Measurements from ENCODE around the gene CRIP3. TPM values are rescaled to one million over a fixed set of nuclear protein-coding genes. Genes with fewer than 3 reads are reported as not detected.

The CRIP3 gene
- total and polyA plus RNA-seq, 2 of the 13 experiments (the other 11 are each of a cell fraction or from before 2014, with no cell fraction given): 6.3 to 9.3 TPM

GRCh38 chr6:43286980-43287716 lies 21.5 kb downstream of the CRIP3 start (continued):
- TF ChIP-seq DMTF1 (CRISPR knock-in tag; IDR thresholded peaks at IDR 0.05): 0 out of 2 replicates have a peak, but pooled peaks have one; percentile 27
- no peak for TF ChIP-seq ZNF143 (CRISPR knock-in tag; IDR thresholded peaks at IDR 0.05)
- TF ChIP-seq ZNF552 (CRISPR knock-in tag; IDR thresholded peaks at IDR 0.05; ENCODE audit: borderline replicate concordance): no peak
- TF ChIP-seq CSRNP1 (CRISPR knock-in tag; IDR thresholded peaks at IDR 0.05): no peak
- no peak for TF ChIP-seq ZIK1 (CRISPR knock-in tag; IDR thresholded peaks at IDR 0.05; ENCODE audit: borderline replicate concordance, low read depth)
- TF ChIP-seq ZNF138 (CRISPR knock-in tag; IDR thresholded peaks at IDR 0.05; ENCODE audit: low read depth): no peak; the same call in 1 of the 2 replicates
- no peak; the same call in 1 of the 2 replicates for TF ChIP-seq ZNF430 (CRISPR knock-in tag; IDR thresholded peaks at IDR 0.05)
- TF ChIP-seq RFX1 (IDR thresholded peaks at IDR 0.05): no peak
- TF ChIP-seq ATRX (CRISPR knock-in tag; IDR thresholded peaks at IDR 0.05; ENCODE audit: borderline replicate concordance): no peak
- 0 out of 2 replicates have a peak, but pooled peaks have one; percentile 30 for TF ChIP-seq ZNF230 (CRISPR knock-in tag; IDR thresholded peaks at IDR 0.05)
- TF ChIP-seq HMG20A (CRISPR knock-in tag; IDR thresholded peaks at IDR 0.05; ENCODE audit: borderline replicate concordance): no peak; the same call in 1 of the 2 replicates
- no peak for TF ChIP-seq TMF1 (CRISPR knock-in tag; IDR thresholded peaks at IDR 0.05; ENCODE audit: low read depth)
- no peak; the same call in 1 of the 2 replicates for TF ChIP-seq ELF3 (CRISPR knock-in tag; IDR thresholded peaks at IDR 0.05)
- TF ChIP-seq CHD4 (IDR thresholded peaks at IDR 0.05; ENCODE audit: borderline replicate concordance, low read length): no peak
- TF ChIP-seq GLMP (CRISPR knock-in tag; IDR thresholded peaks at IDR 0.05; ENCODE audit: borderline replicate concordance): no peak
- TF ChIP-seq HMGA1 (CRISPR knock-in tag; conservative IDR thresholded peaks at IDR 0.05): no peak
- TF ChIP-seq ZNF326 (CRISPR knock-in tag; IDR thresholded peaks at IDR 0.05; ENCODE audit: borderline replicate concordance): no peak
- TF ChIP-seq ZNF383 (CRISPR knock-in tag; IDR thresholded peaks at IDR 0.05; ENCODE audit: borderline replicate concordance): no peak
